ENCODE measurements around the gene KIF18B. TPM values are rescaled to one million over a fixed set of nuclear protein-coding genes. Genes with fewer than 3 reads are reported as not detected.

KIF18B gene
- total and polyA plus RNA-seq, 2 of the 13 experiments (the other 11 are each of a cell fraction or from before 2014, with no cell fraction given): 15.2 to 15.3 TPM

GRCh38 chr17:44919885-44920564 lies 27.5 kb downstream of the KIF18B start (continued):
- TF ChIP-seq ZNF883 (CRISPR knock-in tag; IDR thresholded peaks at IDR 0.05; ENCODE audit: not compliant biosample characterization) (peak; percentile 20), REPIN1 (CRISPR knock-in tag; IDR thresholded peaks at IDR 0.05; ENCODE audit: borderline replicate concordance, low read depth) (no peak), IKZF1 (IDR thresholded peaks at IDR 0.05) (no peak), ZBTB7A (CRISPR knock-in tag; IDR thresholded peaks at IDR 0.05) (no peak), TOPORS (CRISPR knock-in tag; IDR thresholded peaks at IDR 0.05) (no peak), ZNF784 (CRISPR knock-in tag; IDR thresholded peaks at IDR 0.05; ENCODE audit: borderline replicate concordance) (no peak)

- in situ Hi-C loops (cut with HindIII; ENCODE audit: extremely low pct_ligation_motif_present, low pct_unique_long_range_greater_than_20kb): no loop called here
- no peak for ATAC-seq
- Histone ChIP-seq H2AFZ (ENCODE audit: low read length) (no peak overlapping the region), H3K4me1 (ENCODE audit: insufficient read depth, low read length) (peaks cover 34% of the 10 kb centered on the region), H3K9ac (ENCODE audit: insufficient read depth, low read depth, low read length) (no peak overlapping the region), H3K4me2 (ENCODE audit: low read depth, low read length) (no peak overlapping the region), H3K4me3 (replicated peaks in 1 of 3; ENCODE audit: insufficient read depth in 1 of 3, low read depth in 2 of 3, low read length in 3 of 3) (no peak overlapping the region), H3K27me3 (ENCODE audit: control insufficient read depth in 1 of 2, insufficient read depth in 2 of 2, low read length in 2 of 2) (peaks cover 9 to 30% of the 10 kb centered on the region in 2 experiments; a peak in 4 of 5 replicates), H3K36me3 (replicated peaks in 1 of 2; ENCODE audit: control insufficient read depth in 1 of 2, insufficient read depth in 2 of 2, low read length in 2 of 2) (no peaks in the 10 kb centered on the region), H4K20me1 (ENCODE audit: insufficient read depth, low read length) (no peaks in the 10 kb centered on the region), H3K27ac (ENCODE audit: extremely low read length, insufficient read depth, low read length) (no peak overlapping the region), H3K9me3 (ENCODE audit: low read length) (no peaks in the 10 kb centered on the region), H3K79me2 (ENCODE audit: insufficient read depth, low read length) (no peaks in the 10 kb centered on the region)
- TF ChIP-seq MAFK (conservative IDR thresholded peaks at IDR 0.05 in 1 of 2, IDR thresholded peaks at IDR 0.05 in 1 of 2; ENCODE audit: low read length in 2 of 2): no peak
- no peak for TF ChIP-seq PHF21A (CRISPR knock-in tag; IDR thresholded peaks at IDR 0.05)
- TF ChIP-seq TBP (CRISPR knock-in tag; IDR thresholded peaks at IDR 0.05): no peak
- no peak for TF ChIP-seq TFAP4 (IDR thresholded peaks at IDR 0.05; ENCODE audit: borderline replicate concordance, low read depth)
- TF ChIP-seq CENPX (CRISPR knock-in tag; IDR thresholded peaks at IDR 0.05): no peak
- no peak for TF ChIP-seq TSC22D2 (CRISPR knock-in tag; IDR thresholded peaks at IDR 0.05; ENCODE audit: borderline replicate concordance)
- no peak for TF ChIP-seq ZNF567 (CRISPR knock-in tag; IDR thresholded peaks at IDR 0.05; ENCODE audit: borderline replicate concordance)
- TF ChIP-seq ZNF775 (CRISPR knock-in tag; IDR thresholded peaks at IDR 0.05; ENCODE audit: borderline replicate concordance): no peak
- TF ChIP-seq TP53 (CRISPR knock-in tag; conservative IDR thresholded peaks at IDR 0.05): no peak
- TF ChIP-seq SKI (IDR thresholded peaks at IDR 0.05; ENCODE audit: partially characterized antibody): no peak
- no peak for TF ChIP-seq ZNF326 (CRISPR knock-in tag; IDR thresholded peaks at IDR 0.05; ENCODE audit: borderline replicate concordance)
- no peak for TF ChIP-seq FOXK2 (IDR thresholded peaks at IDR 0.05)
- 39% methylated on average over 2 of the region's 2 CpGs for WGBS (ENCODE audit: low lambda C conversion rate)
- ChIA-PET CTCF (ENCODE audit: low intra/inter-chr PET ratio, low total read pairs) (interaction anchor here (1.1 to 2.8 kb wide), 4 partner anchors 98 to 216 kb away, joined by 3 to 24 read pairs (median 12); partner anchors contain the start of gene ACBD4), POLR2A (interaction anchor here (0.7 to 2.2 kb wide), 4 partner anchors 72 to 142 kb away, joined by 3 to 11 read pairs (median 4); partner anchors contain the start of gene NMT1)
- BruUV-seq (replicated peaks): no TSS peak
- DNase-seq (ENCODE audit: low spot score): no peak
- no peak for FAIRE-seq
- intact Hi-C loops (cut with micrococcal nuclease; ENCODE audit: unreplicated experiment): no loop called here
Observed at GRCh38 chr17:44919411-44919810, 28.2 kb downstream of the KIF18B start.
